NCI-H748 treated with DMSO at 0.1 percent for 48 hours (cell line): ENCODE data around the gene ZC3H12C.
"Not testable (repeated sequence)": the region's sequence is repeated elsewhere in the genome, so short reads cannot be mapped to it uniquely, and the experiment has no call there.

ENCODE experiments used
- DNase-seq: peaks from one replicate; lab custom pipeline; 2025; lab: John Stamatoyannopoulos, UW

ZC3H12C gene

DNA sequence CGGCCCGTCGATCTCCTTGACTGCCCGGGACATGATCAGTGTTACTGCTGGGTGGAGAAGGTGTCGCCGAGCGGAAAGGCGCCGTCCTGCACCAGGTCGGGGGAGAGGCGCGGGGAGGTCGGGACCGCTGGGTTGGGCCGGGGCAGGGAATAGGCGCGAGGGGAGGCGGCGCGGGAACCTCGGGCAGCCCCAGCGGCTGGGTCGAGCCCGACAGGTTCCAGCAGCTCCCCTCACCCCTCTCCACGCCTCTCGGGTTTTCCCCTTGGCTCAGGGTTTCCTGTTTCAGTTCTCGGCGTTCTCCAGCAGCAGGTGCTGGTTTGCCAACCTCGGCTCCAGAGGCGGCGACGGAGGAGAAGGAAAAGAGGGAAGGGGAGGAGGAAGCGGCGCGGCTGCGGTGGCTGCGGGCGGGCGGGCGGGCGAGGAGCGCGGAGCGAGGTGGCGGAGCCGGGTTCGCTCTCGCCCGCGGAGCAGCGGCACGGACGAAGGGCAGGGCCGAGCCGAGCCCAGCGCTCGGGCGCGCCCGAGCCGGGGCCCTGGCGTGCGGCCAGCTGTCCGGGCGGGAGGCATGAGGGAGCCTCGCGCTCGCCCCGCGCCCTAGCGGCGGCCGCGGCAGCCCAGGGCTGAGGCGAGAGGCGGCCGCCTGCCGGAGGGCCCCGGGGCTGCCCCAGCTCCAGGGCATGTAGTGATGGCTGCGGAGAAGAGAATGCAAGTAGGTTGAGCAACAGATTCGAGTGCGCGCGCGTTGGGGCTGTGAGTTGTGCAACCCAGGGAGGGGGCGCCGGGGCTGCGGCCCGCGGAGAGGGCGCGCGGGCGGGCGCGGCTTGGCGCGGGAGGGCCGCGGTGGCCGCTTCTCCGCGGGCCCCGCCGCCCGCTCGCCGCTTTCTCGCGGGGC lies at the start of gene ZC3H12C:
TSS of gene ZC3H12C (plus strand) at position 878 of the 892 bp plus-strand sequence. CDS start 20 bp downstream, outside the sequence.
- peak; percentile 27 for DNase-seq

DNA sequence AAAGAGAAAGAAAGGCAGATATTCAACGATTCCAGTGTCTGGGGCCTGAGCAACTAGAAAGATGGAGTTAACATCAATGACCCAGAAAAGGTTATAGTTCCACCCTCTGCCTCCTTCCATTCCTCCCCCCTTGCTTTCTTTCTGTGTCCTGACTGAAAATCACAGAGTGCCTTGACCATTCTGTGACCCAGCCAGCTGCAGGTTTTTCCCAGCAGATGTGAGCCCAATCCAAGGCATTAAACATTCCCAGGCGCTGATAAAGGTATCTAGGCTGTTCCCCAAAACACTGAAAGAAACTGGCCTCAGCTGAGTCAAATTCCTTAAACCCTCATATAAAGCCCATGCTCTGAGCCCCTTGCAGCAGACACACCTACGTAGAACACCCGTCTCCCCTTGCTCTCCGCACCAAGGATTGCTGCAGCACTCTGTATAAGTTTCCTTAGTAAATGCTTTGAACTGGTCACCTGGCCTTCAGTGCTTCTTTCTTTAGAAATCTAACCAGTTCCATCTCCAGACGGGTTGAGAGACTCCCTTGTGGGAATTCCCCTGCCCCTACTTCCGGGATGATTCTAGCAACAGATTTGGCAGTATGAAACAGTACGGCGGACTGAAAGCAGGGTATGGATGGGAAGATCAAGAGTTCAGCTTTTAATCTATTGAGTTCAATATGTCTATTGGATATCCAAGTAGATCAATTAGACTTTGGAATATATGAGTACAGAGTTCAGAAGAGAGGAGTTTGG lies 48.8 kb upstream of the ZC3H12C start:
- DNase-seq, result no peak

- no peak for DNase-seq
Observed at GRCh38 chr11:110046775-110047380, 46.3 kb upstream of the ZC3H12C start.

GRCh38 chr11:110049501-110050200 lies 43.5 kb upstream of the ZC3H12C start:
- no peak for DNase-seq

DNA sequence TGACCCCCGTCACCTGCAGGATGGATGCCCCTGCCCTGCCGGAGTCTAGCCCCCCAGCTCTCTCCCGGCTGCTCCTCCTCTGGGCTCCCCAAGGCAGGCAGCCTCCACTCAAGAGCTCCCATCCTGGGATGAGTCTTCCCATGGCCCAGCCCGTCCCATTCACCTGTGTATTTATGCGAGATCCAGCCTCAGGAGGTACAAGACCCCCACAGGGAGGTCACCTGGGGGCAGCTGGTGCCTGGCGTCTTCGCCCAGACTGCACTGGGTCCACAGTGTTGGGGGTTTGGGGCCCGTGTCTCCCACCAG lies 43.0 kb upstream of the ZC3H12C start:
- no peak for DNase-seq

- no peak for DNase-seq
Observed at GRCh38 chr11:110053848-110054414, 39.3 kb upstream of the ZC3H12C start.

DNA sequence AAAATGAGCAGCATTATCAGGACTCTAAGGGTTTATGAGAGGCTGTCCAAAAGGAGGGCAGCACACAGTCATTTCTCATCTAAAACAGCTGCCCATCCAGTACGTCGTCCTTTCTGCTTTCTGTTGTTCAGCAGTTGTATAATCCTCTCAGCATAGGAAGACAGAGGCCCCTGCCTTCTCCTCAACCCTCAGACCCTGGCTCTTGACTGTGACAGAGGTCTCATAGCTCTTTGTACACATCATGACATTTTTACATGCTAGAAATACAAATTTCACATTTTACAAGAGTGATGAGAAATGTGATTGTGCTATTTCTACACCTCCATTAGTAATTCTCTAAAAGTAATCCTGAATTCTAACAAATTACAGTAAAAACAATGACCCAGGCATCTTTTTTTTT lies 36.2 kb upstream of the ZC3H12C start:
- no peak for DNase-seq

- DNase-seq, result no peak
Observed at GRCh38 chr11:110059706-110060463, 33.3 kb upstream of the ZC3H12C start.

- no peak for DNase-seq
Observed at GRCh38 chr11:110061296-110061695, 31.9 kb upstream of the ZC3H12C start.

DNA sequence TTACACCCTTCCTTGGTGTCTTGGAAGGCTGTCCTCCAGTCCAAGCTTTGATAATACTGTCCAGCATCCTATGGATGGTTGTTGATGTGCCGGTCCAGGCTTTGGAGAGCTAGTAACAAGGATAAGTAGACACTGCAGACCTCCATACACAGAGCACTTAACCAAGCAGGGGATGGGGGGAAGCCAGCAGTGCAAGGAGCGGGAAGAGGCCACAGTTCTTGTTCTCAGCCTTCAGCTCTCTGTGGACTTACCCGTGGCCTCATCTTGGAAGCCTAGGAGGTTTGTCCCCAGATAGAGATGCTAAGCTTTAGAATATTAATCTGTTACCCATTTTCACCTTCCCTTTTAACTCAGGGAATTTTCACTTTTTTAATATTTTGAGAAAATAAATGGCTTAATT lies 30.9 kb upstream of the ZC3H12C start:
- DNase-seq, result no peak

DNA sequence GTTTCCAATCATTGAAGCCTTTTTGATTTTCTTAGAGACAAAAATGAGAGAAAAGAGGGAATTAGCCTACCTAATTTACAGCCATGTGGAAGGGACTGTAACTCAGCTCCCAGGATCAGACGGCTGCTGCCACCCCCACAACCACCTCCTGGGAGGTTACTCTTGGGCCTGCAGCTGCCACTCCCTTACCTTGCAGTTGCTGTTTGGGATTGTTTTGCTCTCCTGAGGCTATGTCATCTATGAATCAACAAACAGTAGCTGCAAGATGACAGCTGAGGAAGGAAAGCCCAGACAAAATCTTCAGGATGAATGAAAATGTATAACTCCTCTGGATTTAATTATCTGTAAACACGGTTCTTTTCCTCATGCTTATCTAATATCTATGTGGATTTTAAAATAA lies 28.0 kb upstream of the ZC3H12C start:
- no peak for DNase-seq

- not testable (repeated sequence) for DNase-seq
Observed at GRCh38 chr11:110068001-110068400, 25.2 kb upstream of the ZC3H12C start.

DNA sequence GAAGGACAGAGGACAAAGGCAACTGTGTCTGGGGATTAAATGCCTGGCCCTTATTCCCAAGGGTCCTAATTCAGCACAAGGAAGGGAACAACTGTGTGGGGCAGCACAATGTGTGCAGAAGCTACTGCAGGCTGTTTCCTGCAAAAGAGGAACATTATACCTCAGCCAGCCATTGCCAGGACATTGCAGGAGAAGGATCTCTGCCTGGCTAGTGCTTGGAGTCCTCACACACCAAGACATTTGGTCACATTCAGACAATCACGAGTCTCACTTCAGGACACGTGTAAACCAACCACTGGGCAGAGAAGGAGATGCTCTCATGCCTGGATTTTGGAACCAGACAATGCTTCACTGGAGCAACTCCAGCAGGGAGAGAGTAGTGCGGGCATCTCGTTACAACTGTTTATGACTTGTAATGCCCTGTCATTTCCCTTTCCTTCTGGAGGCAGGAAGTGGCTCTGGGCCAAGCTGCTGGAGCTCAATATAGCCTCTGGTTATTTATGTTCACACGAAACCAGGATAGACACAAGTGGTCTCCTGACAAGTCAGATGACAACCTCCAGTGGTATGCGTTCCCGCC lies 23.9 kb upstream of the ZC3H12C start:
- no peak for DNase-seq

- no peak for DNase-seq
Observed at GRCh38 chr11:110070176-110070575, 23.0 kb upstream of the ZC3H12C start.

DNA sequence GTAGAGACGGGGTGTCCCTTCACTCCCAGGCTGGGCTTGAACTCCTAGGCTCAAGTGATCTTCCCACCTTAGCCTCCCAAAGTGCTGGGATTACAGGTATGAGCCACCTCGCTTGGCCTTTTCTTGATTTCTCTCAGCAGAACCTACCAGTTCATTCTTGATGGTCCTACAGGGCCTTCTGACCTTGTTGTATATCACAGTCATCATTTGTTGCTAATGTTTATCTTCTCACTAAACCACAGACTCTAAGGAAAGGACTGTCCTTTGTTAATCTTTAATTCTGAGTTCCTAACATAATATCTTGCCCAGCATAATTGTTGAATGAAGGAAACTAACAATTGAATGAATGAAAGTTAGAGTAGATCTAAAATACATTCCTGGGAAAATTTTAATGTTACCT lies 22.0 kb upstream of the ZC3H12C start:
- no peak for DNase-seq

DNA sequence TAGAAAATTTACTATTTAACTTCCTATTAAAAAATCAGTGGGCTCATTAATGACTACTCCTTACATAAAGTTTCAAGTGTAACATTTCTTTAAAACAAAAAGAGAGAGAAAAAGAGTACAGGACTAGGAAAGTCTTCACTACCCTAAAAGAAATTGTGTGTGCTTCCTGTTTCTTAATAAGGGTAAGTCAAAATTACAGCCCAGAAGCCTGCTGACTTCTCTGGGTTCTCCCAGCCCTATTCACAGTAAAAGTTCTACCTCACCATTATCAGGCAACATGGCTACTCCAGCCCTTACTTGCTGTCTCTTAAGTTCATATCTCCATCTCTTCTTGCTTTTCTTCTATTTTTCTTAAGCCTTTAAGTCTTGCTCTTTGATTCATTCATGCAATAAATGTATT lies 20.3 kb upstream of the ZC3H12C start:
- no peak for DNase-seq

- no peak for DNase-seq
Observed at GRCh38 chr11:110074499-110074898, 18.7 kb upstream of the ZC3H12C start.

GRCh38 chr11:110075105-110075846 lies 17.9 kb upstream of the ZC3H12C start:
- DNase-seq, result no peak

DNA sequence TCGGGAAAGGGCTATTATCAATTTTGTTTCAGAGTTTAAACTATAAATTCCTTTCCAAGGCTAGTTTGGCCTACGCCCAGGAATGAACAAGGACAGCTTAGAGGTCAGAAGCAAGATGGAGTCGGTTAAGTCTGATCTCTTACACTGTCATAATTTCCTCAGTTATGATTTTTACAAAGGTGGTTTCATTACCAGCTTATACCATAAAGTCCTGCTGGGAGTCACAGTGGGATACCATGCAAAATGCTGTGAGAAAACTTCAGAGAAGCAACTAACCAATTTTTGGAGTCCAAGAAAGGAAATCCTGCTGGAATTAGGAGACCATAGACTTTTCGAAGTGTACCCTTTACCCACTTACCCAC lies 17.4 kb upstream of the ZC3H12C start:
- no peak for DNase-seq

DNA sequence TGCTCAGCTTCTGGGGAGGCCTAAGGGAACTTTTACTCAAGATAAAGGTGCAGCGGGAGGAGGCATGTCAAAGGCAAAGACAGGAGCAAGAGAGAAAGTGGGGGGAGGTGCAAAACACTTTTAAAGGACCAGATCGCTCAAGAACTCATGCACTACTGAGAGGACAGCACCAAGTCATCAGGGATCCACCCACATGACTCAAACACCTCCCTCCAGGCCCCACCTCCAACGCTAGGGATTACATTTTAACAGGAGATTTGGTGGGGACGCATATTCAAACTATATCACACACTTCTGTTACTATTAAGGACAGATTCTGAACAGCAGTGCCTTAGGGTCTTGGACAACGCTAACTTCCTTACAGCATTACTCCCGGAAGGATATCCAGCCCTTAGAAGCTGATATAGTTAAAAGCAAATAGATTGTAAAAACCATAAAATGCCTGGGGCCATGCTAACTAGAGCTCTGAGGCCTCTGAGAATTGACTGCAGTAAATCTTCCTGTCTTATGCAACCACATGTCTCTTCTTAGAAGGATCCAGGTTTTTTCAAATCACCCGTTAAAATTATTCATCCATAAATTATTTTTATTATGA lies 16.7 kb upstream of the ZC3H12C start:
- no peak for DNase-seq
